ENCODE data around the gene CILP.
A peak's percentile ranks its signal among the peaks of the same experiment; 100 is the strongest.
"Not testable (repeated sequence)": the region's sequence is repeated elsewhere in the genome, so short reads cannot be mapped to it uniquely, and the experiment has no call there.

The CILP gene

DNA sequence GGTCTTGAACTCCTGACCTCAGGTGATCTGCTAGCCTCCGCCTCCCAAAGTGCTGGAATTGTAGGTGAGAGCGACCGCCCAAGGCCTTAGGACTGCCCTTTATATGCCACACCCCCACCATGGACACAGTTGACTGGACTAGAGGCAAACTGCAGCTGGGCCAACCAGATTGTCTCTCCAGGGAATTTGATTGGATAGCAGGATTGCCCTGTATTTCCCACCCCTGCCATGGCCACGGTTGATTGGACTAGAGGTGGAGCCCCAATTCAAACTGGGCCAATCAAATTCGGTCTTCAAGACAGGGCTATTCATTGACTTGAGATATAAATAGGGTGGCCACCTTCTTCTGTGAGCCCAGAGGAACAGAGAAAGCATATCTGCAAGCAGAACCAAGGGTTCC is 19.3 kb downstream of the CILP start:
- DNase-seq (ENCODE audit: low read depth), result no peak

DNA sequence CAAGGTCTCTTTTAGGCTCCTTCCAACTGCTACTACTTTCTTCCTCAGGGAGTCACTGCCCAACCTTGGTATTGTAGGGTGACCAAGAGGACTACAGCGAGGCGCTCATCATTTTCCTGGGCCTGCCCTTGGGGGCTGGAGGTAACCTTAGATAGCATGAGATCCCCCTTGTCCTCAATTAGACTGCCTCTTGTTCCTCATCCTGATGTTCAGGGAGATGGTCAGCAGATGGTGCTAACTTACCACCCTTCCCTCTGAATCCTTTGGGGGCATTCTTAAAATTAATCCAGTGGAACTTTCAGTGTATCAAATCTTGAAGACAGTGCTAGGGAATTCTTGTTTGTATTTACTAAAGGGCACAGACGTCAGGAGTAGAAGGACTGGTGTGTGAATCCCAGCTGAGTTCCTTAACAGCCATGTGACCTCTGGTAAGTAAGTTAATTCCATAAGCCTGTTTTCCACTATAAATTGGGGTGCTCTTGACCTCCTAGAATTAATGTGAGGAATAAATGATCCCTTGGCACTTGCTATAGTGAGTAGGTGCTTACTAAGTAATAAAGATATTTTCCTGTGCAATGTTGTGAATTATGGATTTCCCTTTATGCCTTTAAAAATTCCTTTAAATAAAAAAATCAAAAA is 22.1 kb downstream of the CILP start:
- no peak for DNase-seq (ENCODE audit: low read depth)

DNA sequence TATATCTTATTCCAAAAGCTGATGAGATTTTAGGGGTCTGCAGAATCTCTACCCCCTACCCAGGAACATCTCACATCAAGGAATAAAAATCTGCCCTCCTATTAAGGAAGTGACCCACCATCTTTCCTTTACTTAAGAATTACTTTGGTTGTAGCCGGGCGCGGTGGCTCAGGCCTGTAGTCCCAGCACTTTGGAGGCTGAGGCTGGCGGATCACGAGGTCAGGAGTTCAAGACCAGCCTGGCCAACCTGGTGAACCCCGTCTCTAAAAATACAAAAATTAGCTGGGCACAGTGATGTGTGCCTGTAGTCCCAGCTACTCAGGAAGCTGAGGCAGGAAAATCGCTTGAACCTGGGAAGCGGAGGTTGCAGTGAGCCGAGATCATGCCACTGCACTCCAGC is 22.8 kb downstream of the CILP start:
- not testable (repeated sequence) for DNase-seq (ENCODE audit: low read depth)

DNA sequence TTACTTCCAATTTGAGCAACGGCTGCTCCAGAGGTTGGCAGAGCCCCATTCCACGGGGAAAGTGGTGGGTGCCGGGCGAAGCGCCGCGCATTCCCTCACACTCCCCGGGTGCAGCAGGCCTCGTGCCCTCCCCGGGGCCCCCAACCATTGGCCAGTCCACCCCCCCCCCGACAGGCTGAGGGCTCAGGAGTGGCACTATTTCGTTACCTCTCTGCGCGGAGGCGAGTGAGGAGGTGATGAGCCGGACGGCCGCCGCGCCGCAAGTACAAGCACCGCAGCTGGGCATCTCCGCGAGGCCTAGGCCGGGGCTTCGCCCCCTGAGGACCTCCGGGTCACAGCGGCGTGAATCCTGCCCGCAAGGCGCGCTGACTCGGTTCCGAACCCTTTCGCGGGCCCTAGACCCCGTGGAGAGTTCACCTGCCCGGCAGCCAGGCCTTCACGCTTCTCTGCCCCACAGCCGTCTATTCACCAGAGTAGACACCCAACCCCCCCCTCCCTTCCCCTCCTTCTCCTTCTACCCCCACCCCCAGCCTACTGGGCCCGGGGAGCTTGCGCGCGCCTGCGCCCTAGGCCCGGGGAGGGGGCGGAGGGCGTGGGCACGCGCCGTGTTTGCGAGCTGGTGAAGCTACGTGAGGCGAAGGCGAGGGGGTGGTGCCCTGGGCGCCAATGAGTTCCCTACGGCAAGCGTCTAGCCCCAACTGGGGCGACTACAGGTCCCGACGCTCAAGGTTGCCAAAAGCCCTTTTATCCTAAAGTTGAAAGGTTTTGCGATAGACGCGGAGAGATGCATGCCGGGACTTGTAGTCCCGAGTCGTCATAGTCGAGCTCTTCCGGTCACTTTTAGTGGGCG is 26.2 kb downstream of the CILP start, which contains the start of gene CLPX:
CLPX (minus strand) TSS at position 475 of the 850 bp plus-strand sequence; CDS start at position 286, 189 bp downstream.
- peak; percentile 81 for DNase-seq (ENCODE audit: low read depth)

DNA sequence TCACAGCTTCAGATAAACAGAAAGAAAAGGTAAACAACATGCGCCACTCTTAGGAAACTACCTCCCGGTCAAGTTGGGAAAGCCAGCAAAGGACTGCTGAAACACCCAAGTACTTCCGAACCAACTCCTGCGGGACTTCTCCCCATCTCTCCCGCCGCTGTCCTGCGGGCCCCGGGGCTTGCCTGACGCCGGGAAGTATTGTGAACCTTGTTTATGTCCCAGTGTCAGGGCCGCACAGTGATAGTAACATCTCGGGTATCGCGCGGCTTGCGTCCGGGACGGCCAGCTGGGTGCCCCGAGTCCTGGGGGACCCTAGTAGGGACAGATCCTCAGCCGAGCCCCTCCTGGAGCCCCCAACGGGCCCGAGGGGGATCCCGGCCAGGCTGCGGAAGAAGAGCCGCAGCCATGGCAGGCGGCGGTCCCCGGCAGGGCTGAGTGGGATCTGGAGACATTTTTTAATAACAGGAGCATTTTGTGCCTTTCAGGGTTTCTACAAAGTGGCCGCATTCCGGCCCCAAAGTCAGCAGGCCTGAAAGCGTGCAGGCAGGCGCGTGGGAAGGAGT is 26.9 kb downstream of the CILP start:
- DNase-seq (ENCODE audit: low read depth), result no peak

DNA sequence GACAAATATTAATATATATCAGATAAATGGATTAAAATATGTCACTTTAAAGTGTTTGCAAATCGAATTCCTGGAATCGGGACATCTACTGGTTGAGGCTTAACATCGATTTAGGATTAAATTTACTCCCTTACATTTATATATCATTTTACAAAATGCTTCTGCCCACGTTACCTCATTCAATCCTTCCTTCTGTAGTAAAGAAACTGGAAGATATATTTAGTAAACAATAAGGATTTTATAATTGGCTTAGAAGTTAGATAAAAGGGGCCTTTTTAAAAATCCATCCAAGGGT is 27.5 kb downstream of the CILP start:
- no peak for DNase-seq (ENCODE audit: low read depth)

DNA sequence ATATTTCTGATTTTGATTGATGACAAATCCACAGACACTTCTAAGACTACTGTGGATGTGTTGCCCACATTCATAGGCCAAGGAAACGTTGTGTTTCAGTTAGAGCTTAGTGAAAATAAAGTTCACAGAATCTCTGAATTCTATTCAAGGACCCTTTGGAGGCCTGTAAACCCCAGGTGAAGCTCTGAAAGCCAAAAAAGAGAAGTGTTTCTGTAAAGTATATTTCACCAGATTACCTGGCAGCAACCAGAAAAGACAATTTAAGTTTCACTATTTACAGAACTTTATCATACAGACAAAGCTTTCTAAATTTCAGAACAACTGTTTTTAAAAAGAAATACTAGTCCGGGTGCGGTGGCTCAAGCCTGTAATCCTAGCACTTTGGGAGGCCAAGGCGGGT is 28.7 kb downstream of the CILP start:
- DNase-seq (ENCODE audit: low read depth), result no peak

DNA sequence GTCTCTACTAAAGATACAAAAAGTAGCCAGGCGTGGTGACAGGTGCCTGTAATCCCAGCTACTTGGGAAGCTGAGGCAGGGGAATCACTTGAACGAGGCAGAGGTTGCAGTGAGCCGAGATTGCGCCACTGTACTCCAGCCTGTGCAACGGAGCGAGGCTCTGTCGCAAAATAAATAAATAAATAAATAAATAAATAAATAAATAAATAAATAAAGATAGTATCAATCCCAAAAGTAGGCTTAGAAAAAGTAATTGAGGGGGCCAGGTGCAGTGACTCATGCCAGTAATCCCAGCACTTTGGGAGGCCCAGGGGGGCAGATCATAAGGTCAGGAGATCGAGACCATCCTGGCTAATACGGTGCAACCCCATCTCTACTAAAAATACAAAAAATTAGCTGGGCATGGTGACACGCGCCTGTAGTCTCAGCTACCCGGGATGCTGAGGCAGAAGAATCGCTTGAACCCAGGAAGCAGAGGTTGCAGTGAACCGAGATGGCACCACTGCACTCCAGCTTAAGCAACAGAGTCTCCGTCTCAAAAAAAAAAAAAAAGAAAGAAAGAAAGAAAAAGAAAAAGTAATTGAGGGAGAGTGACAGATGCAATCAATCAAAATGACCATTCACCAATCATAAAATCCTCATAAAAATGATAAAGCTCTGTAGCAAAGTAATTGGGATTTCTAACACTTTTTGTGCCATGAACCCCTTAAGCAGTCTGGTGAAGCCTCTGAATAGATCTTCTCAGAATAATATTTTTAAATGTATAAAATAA is 29.5 kb downstream of the CILP start:
- not testable (repeated sequence) for DNase-seq (ENCODE audit: low read depth)

DNA sequence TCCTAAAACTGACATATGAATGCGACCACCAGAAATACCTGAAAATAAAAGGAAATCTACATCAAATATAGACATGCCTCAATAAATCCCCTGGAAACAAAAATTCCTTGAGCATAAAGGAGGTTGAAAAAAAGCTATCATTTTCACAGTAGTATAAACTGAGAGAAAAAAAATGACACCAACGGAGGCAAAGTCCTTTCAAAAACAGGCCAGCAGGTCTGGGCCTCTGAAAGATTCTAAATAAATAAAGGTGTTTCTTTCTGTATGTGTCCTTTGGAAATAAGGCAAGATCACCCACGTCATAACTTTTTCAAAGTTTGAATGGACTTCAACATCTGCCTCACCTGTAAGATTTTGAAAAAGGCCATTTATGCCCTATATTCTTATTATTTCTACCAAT is 31.1 kb downstream of the CILP start:
- no peak for DNase-seq (ENCODE audit: low read depth)

DNA sequence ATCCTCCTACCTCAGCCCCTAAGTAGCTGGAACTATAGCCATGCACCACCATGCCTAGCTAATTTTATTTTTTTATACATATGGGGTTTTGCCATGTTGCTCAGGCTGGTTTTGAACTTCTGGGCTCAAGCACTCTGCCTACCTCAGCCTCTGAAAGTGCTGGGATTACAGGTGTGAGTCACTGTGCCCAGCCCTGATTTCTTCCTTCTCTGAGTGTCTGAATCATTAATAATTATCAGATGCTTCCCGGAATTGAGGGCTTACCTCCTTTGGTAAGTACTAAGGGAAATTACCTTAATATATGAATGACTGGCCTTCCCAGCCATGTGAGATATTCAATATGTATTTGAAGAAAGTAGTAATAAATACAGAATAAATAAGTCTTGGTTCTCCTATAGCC is 33.4 kb downstream of the CILP start:
- DNase-seq (ENCODE audit: low read depth), result no peak

DNA sequence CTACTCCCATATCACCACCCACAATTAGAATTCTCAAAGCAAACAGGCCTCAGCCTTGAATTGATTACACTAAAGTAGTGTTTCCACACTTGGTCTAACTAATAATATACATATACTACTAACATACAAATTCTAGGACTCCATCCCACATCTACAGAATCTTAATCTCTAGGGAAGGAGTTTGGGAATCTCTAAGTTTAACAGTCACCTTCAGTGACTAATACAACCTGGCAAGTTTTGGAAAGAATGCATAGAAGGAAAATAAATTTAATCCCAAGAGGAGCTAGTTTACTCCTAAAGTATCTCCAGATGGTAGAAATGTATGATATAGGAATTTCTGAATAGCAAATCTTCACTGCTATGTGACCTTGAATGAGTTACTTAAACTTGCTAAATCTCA is 35.2 kb downstream of the CILP start:
- DNase-seq (ENCODE audit: low read depth), result no peak

DNA sequence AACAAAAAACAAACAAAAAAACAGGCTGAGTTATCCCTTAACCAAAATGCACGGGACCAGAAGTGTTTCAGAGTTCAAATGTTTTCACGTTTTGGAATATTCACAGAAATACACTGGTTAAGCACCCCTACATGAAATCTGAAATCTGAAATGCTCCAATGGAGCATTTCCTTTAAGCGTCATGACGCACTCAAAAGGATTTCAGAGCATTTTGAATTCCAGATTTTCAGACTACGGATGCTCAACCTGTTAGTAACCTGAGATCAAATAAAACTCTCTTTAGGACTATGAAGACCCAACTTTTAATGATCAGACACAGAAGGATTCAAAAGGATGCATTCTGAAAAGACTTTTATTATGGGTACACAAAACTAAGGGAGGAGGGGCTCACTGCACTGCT is 35.8 kb downstream of the CILP start:
- no peak for DNase-seq (ENCODE audit: low read depth)

DNA sequence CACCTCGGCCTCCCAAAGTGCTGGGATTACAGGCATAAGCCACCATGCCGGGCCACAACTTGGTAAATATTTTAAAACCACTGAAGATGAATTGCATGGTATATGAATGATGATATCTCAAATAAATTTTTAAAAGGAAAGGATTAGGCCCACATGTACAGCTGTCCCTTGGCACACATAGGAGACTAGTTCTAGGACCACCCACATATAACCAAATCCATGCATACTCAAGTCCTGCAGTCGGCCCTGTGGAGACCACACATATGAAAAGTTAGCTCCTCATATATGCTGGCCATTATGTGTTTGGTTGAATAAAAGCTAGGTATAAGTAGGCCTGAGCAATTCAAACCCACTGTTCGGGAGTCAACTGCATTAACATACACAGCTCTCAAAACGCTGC is 36.8 kb downstream of the CILP start:
- DNase-seq (ENCODE audit: low read depth), result no peak

DNA sequence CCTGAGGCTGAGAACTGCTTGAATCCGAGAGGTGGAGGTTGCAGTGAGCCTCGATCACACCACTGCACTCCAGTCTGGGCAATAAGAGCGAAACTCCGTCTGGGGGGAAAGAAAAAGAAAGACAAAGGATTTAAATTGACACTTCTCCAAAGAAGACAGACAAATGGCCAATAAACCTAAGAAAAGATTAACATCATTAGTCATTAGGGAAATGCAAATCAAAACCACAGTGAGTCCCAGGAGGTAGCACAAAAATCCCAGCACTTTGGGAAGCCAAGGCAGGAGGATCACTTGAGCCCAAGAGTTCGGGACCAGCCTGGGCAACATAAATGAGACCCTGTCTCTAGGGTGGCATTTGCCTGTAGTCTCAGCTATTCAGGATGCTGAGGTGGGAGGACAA is 38.7 kb downstream of the CILP start:
- DNase-seq (ENCODE audit: low read depth), result no peak

DNA sequence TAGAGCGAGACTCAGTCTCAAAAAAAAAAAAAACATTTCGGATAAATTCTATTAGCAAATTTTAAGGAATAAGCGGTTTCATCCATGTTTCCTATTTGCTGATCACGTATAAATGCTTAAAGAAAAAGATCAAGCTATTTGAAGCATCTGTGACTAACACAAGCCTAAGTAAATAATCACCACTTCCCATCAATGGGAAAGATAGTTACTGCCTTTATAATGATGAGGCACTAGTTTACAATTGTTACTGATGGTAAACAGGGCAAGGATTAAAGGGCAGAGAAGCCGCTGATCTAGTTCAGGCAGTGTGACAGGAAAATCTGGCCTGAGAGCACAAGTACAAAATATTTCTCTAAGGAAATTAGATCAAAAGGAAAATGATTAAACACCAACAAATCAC is 39.8 kb downstream of the CILP start:
- DNase-seq (ENCODE audit: low read depth), result no peak

DNA sequence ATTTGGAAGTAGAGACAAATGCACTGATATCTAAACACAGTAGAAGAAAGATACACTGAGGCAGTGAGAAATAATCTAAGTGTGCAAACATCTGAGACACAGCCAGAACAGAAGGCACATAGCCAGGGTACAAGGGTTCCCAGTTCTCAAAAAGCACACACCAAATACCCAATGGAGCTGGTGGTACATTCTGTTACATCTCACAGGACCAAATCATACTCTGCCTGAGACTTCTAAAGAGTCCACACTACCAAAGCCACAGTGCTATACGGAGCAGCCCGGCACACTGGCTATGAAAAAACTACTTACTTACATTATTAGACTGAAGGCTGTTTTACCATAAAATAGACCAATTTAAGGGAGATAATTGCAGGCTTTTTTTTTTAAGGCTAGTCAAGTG is 45.4 kb downstream of the CILP start:
- no peak for DNase-seq (ENCODE audit: low read depth)

DNA sequence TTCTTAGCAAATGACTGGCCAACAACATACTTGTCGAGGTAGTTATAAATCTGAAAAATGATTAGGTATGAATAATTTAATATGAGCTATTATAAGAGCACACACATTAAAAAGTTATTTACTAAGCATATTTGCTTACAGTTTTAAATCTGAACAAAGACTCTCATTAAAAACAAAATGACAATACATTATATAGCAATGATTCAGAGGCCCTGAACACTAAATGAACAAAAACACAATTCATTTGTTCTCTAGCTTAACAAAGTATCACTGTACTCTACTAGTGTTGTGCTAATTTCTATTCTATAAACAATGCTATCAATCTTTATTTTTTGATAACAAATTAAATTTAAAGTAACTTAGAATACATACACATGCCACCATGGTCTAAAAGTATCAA is 47.1 kb downstream of the CILP start:
- DNase-seq (ENCODE audit: low read depth), result no peak

DNA sequence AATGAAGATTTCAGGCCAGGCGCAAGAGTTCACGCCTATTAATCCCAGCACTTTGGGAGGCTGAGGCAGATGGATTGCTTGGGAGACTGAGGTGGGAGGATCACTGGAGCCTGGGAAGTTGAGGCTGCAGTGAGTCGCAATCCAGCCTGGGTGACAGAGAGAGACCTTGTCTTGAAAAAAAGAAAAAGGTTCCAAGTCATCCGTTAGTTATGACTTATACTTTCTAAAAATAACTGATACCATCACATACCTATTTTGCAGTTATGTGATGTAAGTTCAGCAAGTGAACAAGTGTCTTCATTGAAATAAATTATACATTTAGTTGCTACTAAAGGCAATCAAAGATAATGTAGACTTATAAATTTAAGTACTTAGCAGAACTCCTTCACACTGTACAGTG is 48.2 kb downstream of the CILP start:
- DNase-seq (ENCODE audit: low read depth), result no peak

DNA sequence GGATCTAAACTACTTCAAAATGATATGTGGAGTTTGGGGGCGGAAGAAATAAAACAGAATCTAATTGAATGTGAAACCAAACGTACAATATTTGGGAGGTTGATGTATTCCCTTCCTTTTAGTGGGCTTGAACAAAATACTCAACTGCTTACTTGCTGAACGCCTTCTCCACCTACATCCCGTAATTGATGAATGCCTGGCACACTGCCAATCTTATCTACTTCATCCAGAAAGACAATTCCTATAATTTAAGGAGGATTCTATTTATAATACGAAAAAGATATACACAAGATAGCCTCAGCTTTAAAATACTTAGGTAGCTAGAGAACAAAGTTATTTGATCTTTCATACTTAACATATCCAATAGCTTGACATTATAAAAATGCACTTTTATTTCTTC is 54.6 kb downstream of the CILP start:
- no peak for DNase-seq (ENCODE audit: low read depth)

DNA sequence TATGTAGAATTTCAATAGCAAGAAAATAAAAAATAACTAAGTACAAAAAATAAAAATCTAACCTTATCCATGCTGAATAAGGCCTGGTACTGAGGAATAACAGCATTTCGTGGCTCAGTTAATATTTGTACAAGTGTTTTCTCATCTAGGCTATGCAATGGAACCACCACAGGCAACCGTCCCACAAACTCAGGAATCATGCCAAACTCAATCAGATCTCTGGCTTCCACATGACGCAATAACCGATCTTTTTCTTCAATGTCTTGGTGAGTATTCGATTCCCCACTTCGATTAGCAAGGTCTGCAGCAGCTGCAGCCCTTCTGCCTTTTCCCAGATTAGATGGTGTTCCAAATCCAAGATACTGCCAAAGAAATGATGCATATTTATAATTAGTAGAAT is 56.6 kb downstream of the CILP start:
- no peak for DNase-seq (ENCODE audit: low read depth)

DNA sequence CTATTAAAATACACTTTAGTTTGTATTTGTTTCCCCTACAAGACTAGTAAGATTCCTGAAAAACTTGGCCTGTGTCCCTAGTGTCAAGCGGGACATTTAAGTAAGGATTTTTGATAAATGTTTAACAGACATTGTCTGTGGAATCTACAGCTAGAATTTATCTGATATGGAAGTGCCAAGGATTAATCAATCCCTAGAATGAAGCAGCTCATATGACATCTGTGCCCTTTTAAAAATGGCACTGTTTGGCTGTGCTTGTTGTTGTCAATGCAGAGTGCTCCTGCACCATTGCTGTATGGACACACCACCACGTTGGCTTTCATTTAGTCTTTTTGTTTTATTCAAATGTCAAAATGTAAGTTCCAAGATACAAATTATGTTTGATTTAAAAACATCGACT is 63.4 kb downstream of the CILP start:
- no peak for DNase-seq (ENCODE audit: low read depth)

DNA sequence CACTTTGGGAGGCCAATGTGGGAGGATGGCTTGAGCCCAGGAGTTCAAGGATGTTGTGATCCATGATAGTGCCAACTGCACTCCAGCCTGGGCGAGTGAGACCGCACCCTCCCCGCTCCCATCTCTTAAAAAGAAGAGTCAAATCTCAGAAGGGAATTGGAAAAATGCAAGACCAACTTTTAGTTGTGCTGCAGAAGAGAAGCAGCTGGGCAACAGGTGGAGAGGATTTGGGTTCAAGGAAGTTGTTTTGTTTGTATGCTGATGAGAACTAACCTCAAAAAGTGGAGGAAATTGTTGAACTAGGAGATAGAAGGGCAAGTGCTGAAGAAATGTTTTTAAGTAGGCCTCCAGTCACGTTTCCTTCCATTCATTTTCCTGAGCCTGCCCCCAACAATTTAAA is 64.8 kb downstream of the CILP start:
- DNase-seq (ENCODE audit: low read depth), result no peak
